Fibroblast of lung (primary cell): Measurements from ENCODE around the gene NCOR1. TPM values are rescaled to one million over a fixed set of nuclear protein-coding genes. Genes with fewer than 3 reads are reported as not detected.
A peak's percentile ranks its signal among the peaks of the same experiment; 100 is the strongest.

ENCODE experiments used
- DNase-seq, 2 donors: peaks; one replicate each; pipeline versions ENCODE4 v3.0.0 to v3.0.0-alpha.2; 2010; ENCODE audit warnings: low read depth in 2 of 2
- H2AFZ ChIP-seq: 2 replicates; pipeline ENCODE4 v1.5.1; 2012; ENCODE audit warnings: low read length, control low read depth, inconsistent platforms
- H3K27ac ChIP-seq: 2 replicates; pipeline ENCODE4 v1.5.1; 2011; ENCODE audit warnings: low read length, control low read depth; ENCODE audit not compliant: insufficient read depth
- H3K27me3 ChIP-seq: 2 replicates; pipeline ENCODE4 v1.5.1; 2011; ENCODE audit warnings: mild to moderate bottlenecking, low read length; ENCODE audit not compliant: control insufficient read depth, insufficient read depth
- H3K36me3 ChIP-seq: 2 replicates; pipeline ENCODE4 v1.5.1; 2011; ENCODE audit warnings: low read length; ENCODE audit not compliant: control insufficient read depth, insufficient read depth
- H3K4me1 ChIP-seq: 2 replicates; pipeline ENCODE4 v1.5.1; 2011; ENCODE audit warnings: low read length; ENCODE audit not compliant: control insufficient read depth, insufficient read depth; ENCODE audit errors: extremely low read depth
- H3K4me2 ChIP-seq: 2 replicates; pipeline ENCODE4 v1.5.1; 2011; ENCODE audit warnings: low read length, control low read depth; ENCODE audit not compliant: insufficient read depth; ENCODE audit errors: extremely low read depth
- H3K4me3 ChIP-seq, 4 experiments: fragments of 200-600 bp in 1 of 4; sonication (generic) in 1 of 4; replicated peaks in 1 of 4; 2 replicates each; pipeline ENCODE4 v1.5.1; 2011 to 2016; ENCODE audit warnings: low read length in 4 of 4, low read depth in 3 of 4, mild to moderate bottlenecking in 3 of 4, control low read depth in 2 of 4, inconsistent platforms in 1 of 4, mixed read lengths in 1 of 4; ENCODE audit not compliant: insufficient read depth in 1 of 4; ENCODE audit errors: control extremely low read depth in 1 of 4
- H3K79me2 ChIP-seq: 2 replicates; pipeline ENCODE4 v1.5.1; 2012; ENCODE audit warnings: mild to moderate bottlenecking, low read length, inconsistent platforms; ENCODE audit not compliant: control insufficient read depth, insufficient read depth
- H3K9ac ChIP-seq: 2 replicates; pipeline ENCODE4 v1.5.1; 2011; ENCODE audit warnings: mild to moderate bottlenecking, low read length, control low read depth; ENCODE audit not compliant: insufficient read depth
- H3K9me3 ChIP-seq: 2 replicates; pipeline ENCODE4 v1.5.1; 2012; ENCODE audit warnings: low read depth, low read length; ENCODE audit not compliant: control insufficient read depth, insufficient read depth
- H4K20me1 ChIP-seq: 2 replicates; pipeline ENCODE4 v1.5.1; 2011; ENCODE audit warnings: low read length; ENCODE audit not compliant: control insufficient read depth, insufficient read depth; ENCODE audit errors: extremely low read depth
- CTCF ChIP-seq, 2 donors: IDR thresholded peaks in 1 of 2; conservative IDR thresholded peaks in 1 of 2; 1 replicate in 1 of 2; 2 replicates in 1 of 2; pipeline ENCODE4 v1.5.1; 2011 to 2012; ENCODE audit warnings: low read length in 2 of 2, control low read depth in 1 of 2, inconsistent platforms in 1 of 2, low read depth in 1 of 2, mild to moderate bottlenecking in 1 of 2
- EZH2 ChIP-seq: IDR thresholded peaks from 2 replicates; pipeline ENCODE4 v1.5.1; 2012; ENCODE audit warnings: low read length, control low read depth, mild to moderate bottlenecking; ENCODE audit errors: missing control alignments
- polyA plus RNA-seq, 2 donors: library from polyadenylated mRNA; depleted of rRNA in 1 of 2; stranded (reverse) in 1 of 2; unstranded in 1 of 2; fragments of >200 nt; gene quantifications; 2 replicates each; pipeline ENCODE4 v1.2.1, GENCODE V29; 2011 to 2012; ENCODE audit warnings: missing spikeins in 1 of 2
- total RNA-seq: library from RNA; depleted of rRNA; stranded (reverse); fragments of >200 nt; gene quantifications from 2 replicates; pipeline ENCODE4 v1.2.1, GENCODE V29; 2014

NCOR1 gene
- total and polyA plus RNA-seq, 2 donors (not counting 1 experiment from before 2014, with no cell fraction given), result 67.6 to 106 TPM

- Histone ChIP-seq H3K79me2 (peaks cover 13% of the 10 kb centered on the region), H3K27ac (no peak overlapping the region)
Measured at GRCh38 chr17:16005636-16006035, 209.7 kb downstream of the NCOR1 start.

GRCh38 chr17:16003841-16004240 lies 211.5 kb downstream of the NCOR1 start:
- peaks cover 19% of the 10 kb centered on the region for H3K36me3 ChIP-seq

More at GRCh38 chr17:16005636-16006035, 209.7 kb downstream of the NCOR1 start:
- Histone ChIP-seq H3K4me1 (peaks cover 6% of the 10 kb centered on the region), H3K4me2 (no peak overlapping the region), H3K9ac (no peak overlapping the region), H3K9me3 (no peaks in the 10 kb centered on the region), H3K27me3 (no peaks in the 10 kb centered on the region), H4K20me1 (no peaks in the 10 kb centered on the region), H3K36me3 (peaks cover 21% of the 10 kb centered on the region), H3K4me3 (no peak overlapping the region), H2AFZ (no peak overlapping the region)
- TF ChIP-seq CTCF (conservative IDR thresholded peaks at IDR 0.05 in 1 of 2, IDR thresholded peaks at IDR 0.05 in 1 of 2; ENCODE audit: low read depth in 1 of 2, low read length in 2 of 2) (no peak), EZH2 (no peak)
- no peak for DNase-seq

GRCh38 chr17:16002708-16003260 lies 212.6 kb downstream of the NCOR1 start:
- no peak overlapping the region for H2AFZ ChIP-seq
- no peak overlapping the region for H3K9ac ChIP-seq
- H3K4me2 ChIP-seq, result no peak overlapping the region
- no peak for TF ChIP-seq CTCF (conservative IDR thresholded peaks at IDR 0.05 in 1 of 2, IDR thresholded peaks at IDR 0.05 in 1 of 2; ENCODE audit: low read depth in 1 of 2, low read length in 2 of 2)
- no peak for TF ChIP-seq EZH2
- no peak for DNase-seq
- H3K27me3 ChIP-seq, result no peaks in the 10 kb centered on the region
- H3K4me1 ChIP-seq, result peaks cover 6% of the 10 kb centered on the region
- H3K79me2 ChIP-seq, result peaks cover 20% of the 10 kb centered on the region
- peaks cover 2% of the 10 kb centered on the region for H4K20me1 ChIP-seq
- H3K36me3 ChIP-seq, result peaks cover 12% of the 10 kb centered on the region
- H3K9me3 ChIP-seq, result no peaks in the 10 kb centered on the region
- no peak overlapping the region for H3K27ac ChIP-seq
- H3K4me3 ChIP-seq, result no peak overlapping the region

More at GRCh38 chr17:16003841-16004240, 211.5 kb downstream of the NCOR1 start:
- Histone ChIP-seq H3K27ac (no peak overlapping the region), H4K20me1 (peaks cover 2% of the 10 kb centered on the region), H3K9ac (no peak overlapping the region), H3K4me3 (no peak overlapping the region), H3K79me2 (peaks cover 20% of the 10 kb centered on the region), H3K27me3 (no peaks in the 10 kb centered on the region), H2AFZ (no peak overlapping the region), H3K4me1 (peaks cover 6% of the 10 kb centered on the region), H3K4me2 (no peak overlapping the region), H3K9me3 (no peaks in the 10 kb centered on the region)
- DNase-seq, result peak in 1 of 2 donors; percentile 25
- no peak for TF ChIP-seq EZH2
- no peak for TF ChIP-seq CTCF (conservative IDR thresholded peaks at IDR 0.05 in 1 of 2, IDR thresholded peaks at IDR 0.05 in 1 of 2; ENCODE audit: low read depth in 1 of 2, low read length in 2 of 2)
